Gastrocnemius medialis (tissue), 4 donors: Measurements from ENCODE around the gene CASKIN2.

Experiments used
- POLR2A ChIP-seq, 2 donors: fragments of 450-650 bp; IDR thresholded peaks; one replicate each; pipeline ENCODE4 v1.6.1; 2017; ENCODE audit warnings: antibody characterized with exemption in 2 of 2, mild to moderate bottlenecking in 2 of 2, moderate library complexity in 2 of 2
- TF ChIP-seq, protein P1 (sequence below), 5 experiments: fragments of 450-650 bp in 3 of 5; fragments of 200-600 bp in 2 of 5; sonication (generic) in 2 of 5; IDR thresholded peaks in 4 of 5; conservative IDR thresholded peaks in 1 of 5; 1 replicate in 4 of 5; 2 replicates in 1 of 5; pipeline ENCODE4 v1.5.1; 2016 to 2019; ENCODE audit warnings: antibody characterized with exemption in 5 of 5, mild to moderate bottlenecking in 3 of 5, moderate library complexity in 3 of 5

DNA sequence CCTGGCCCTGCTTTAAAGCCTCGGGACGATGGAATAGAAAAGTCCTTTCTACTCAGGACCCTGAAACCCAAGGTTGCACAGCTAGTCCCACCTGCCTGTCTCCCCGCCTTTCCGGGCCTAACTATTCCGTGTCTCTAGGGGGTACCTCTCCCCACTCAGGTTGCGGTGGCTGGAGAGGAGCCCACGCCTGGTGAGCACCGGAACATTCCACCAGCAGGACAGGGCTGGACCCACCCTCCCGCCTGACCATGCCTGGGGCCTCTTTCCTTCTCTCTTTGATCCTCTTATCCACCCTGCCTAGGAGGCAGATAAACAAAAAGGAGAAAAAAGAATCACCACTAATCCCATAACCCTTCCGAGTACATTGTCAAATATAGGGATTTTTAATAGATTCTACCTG, 21.0 kb upstream of the CASKIN2 start:
- TF ChIP-seq, protein P1, sequence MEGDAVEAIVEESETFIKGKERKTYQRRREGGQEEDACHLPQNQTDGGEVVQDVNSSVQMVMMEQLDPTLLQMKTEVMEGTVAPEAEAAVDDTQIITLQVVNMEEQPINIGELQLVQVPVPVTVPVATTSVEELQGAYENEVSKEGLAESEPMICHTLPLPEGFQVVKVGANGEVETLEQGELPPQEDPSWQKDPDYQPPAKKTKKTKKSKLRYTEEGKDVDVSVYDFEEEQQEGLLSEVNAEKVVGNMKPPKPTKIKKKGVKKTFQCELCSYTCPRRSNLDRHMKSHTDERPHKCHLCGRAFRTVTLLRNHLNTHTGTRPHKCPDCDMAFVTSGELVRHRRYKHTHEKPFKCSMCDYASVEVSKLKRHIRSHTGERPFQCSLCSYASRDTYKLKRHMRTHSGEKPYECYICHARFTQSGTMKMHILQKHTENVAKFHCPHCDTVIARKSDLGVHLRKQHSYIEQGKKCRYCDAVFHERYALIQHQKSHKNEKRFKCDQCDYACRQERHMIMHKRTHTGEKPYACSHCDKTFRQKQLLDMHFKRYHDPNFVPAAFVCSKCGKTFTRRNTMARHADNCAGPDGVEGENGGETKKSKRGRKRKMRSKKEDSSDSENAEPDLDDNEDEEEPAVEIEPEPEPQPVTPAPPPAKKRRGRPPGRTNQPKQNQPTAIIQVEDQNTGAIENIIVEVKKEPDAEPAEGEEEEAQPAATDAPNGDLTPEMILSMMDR (IDR thresholded peaks at IDR 0.05 in 4 of 5, conservative IDR thresholded peaks at IDR 0.05 in 1 of 5): no peak
- TF ChIP-seq POLR2A (IDR thresholded peaks at IDR 0.05): no peak
